Pancreas (tissue), 10 donors: ENCODE results near the gene XG. TPM values are rescaled to one million over a fixed set of nuclear protein-coding genes. Genes with fewer than 3 reads are reported as not detected.
"Not testable (repeated sequence)": the region's sequence is repeated elsewhere in the genome, so short reads cannot be mapped to it uniquely, and the experiment has no call there.

ENCODE experiments used
- ATAC-seq, 4 donors: fragments of 200-7000 bp; cut with Tn5 transposase; one replicate each; pipeline versions ENCODE4 v1.8.0 to v1.9.1; 2020; ENCODE audit warnings: mild to moderate bottlenecking in 4 of 4, moderate library complexity in 4 of 4
- DNase-seq, 6 donors: peaks; one replicate each; pipeline ENCODE4 v3.0.0-alpha.2; 2020
- FAIRE-seq: peaks from 2 replicates; lab custom pipeline; 2012; peaks lifted over from hg19 to GRCh38; lab: Jason Lieb, UNC
- H3K27ac ChIP-seq, 4 donors: fragments of 200-600 bp; sonication (generic); 1 replicate in 3 of 4; 2 replicates in 1 of 4; pipeline versions ENCODE4 v1.5.0 to v1.8.0; 2020
- H3K27me3 ChIP-seq, 4 donors: fragments of 200-600 bp; one replicate each; pipeline ENCODE4 v1.8.0; 2021
- H3K36me3 ChIP-seq, 3 donors: fragments of 200-600 bp; sonication (generic) in 1 of 3; one replicate each; pipeline versions ENCODE4 v1.5.0 to v1.8.0; 2020 to 2021
- H3K4me1 ChIP-seq, 3 donors: fragments of 200-600 bp; one replicate each; pipeline ENCODE4 v1.8.0; 2021
- H3K4me3 ChIP-seq, 4 donors: fragments of 200-600 bp; sonication (generic) in 2 of 4; one replicate each; pipeline versions ENCODE4 v1.5.0 to v1.8.0; 2020 to 2021
- H3K9me3 ChIP-seq, 4 donors: fragments of 200-600 bp; one replicate each; pipeline ENCODE4 v1.8.0; 2021
- CTCF ChIP-seq, 4 donors: fragments of 200-600 bp; sonication (generic) in 3 of 4; IDR thresholded peaks; one replicate each; pipeline versions ENCODE4 v1.5.0 to v1.8.0; 2021; ENCODE audit warnings: antibody characterized with exemption in 4 of 4
- WGBS, 2 donors: extraction: QIAGEN DNeasy Blood & Tissue Kit; methylation state at CpG; one replicate each; pipeline ENCODE4 v1.1.7; 2013; 5-methylcytosine and 5-hydroxymethylcytosine counted together
- intact Hi-C, 3 donors: fragments of 100-400 bp; cut with DNase I; formaldehyde crosslinking; loops; one replicate each; pipeline versions ENCODE4 v1.11.1 to v1.14.2; 2022
- polyA plus RNA-seq, 2 donors: library from polyadenylated mRNA; stranded (reverse); fragments of 200-250 nt; gene quantifications; one replicate each; pipeline ENCODE4 v1.2.3, GENCODE V29; 2013
- total RNA-seq, 6 donors: library from RNA; stranded (reverse); fragmentation: NEBNext Ultra II Directional in 4 of 6; extraction: Animal tissue kit (Norgen Biotek cat#: 25700) in 4 of 6; gene quantifications; one replicate each; pipeline versions ENCODE4 v1.2.1 to v1.2.4, GENCODE V29; 2021 to 2023
- donor health status: healthy with polysubstance abuse.
- donor health status: DM: no; HTN: no; CAD: no; lungs with moderate emphysema.
- donor health status: DM: no; HTN: no; CAD: no.
- donor health status: control.
- donor health status: control.
- donor health status: Bipolar disorder and iron deficiency.
- donor health status: DM: yes; HTN: yes; CAD: no.
- donor health status: DM: no; HTN: no; CAD: no.
- donor health status: DM: no; HTN: no; CAD: no.
- donor health status: DM: yes; HTN: yes; CAD: no.

The XG gene
- total and polyA plus RNA-seq, 8 donors: 0.11 to 0.38 (median 0.22) TPM; not detected in 4

GRCh38 chrX:2785538-2785937 lies 33.7 kb downstream of the XG start:
- intact Hi-C loops: no loop called here
- Histone ChIP-seq H3K4me3 (no peak overlapping the region), H3K9me3 (no peaks in the 10 kb centered on the region), H3K27me3 (no peaks in the 10 kb centered on the region), H3K36me3 (no peaks in the 10 kb centered on the region), H3K4me1 (peaks cover 0 to 5% (median 0%) of the 10 kb centered on the region in 3 donors), H3K27ac (no peak overlapping the region)
- 70 to 92% methylated on average over 4 of the region's 4 CpGs for WGBS, 2 donors
- TF ChIP-seq CTCF (IDR thresholded peaks at IDR 0.05): no peak
- no peak for FAIRE-seq
- DNase-seq: no peak
- no peak for ATAC-seq

GRCh38 chrX:2788980-2789379 lies 37.1 kb downstream of the XG start:
- ATAC-seq (no peak), FAIRE-seq (no peak), DNase-seq (no peak)
- intact Hi-C loops: no loop called here
- Histone ChIP-seq H3K4me3 (no peak overlapping the region), H3K27me3 (no peaks in the 10 kb centered on the region), H3K36me3 (no peaks in the 10 kb centered on the region), H3K27ac (no peak overlapping the region), H3K9me3 (no peaks in the 10 kb centered on the region), H3K4me1 (no peaks in the 10 kb centered on the region)
- TF ChIP-seq CTCF (IDR thresholded peaks at IDR 0.05): no peak
- 75 to 87% methylated on average over 4 of the region's 4 CpGs for WGBS, 2 donors

- Histone ChIP-seq H3K36me3 (no peaks in the 10 kb centered on the region), H3K4me3 (no peak overlapping the region), H3K27me3 (no peaks in the 10 kb centered on the region), H3K27ac (no peak overlapping the region), H3K9me3 (no peaks in the 10 kb centered on the region), H3K4me1 (no peaks in the 10 kb centered on the region)
- FAIRE-seq: no peak
- intact Hi-C loops: no loop called here
- no peak for ATAC-seq
- TF ChIP-seq CTCF (IDR thresholded peaks at IDR 0.05): no peak
- no peak for DNase-seq
- WGBS, 2 donors: 84 to 89% methylated on average over 3 of the region's 3 CpGs
These were observed 37.7 kb downstream of the XG start for GRCh38 chrX:2789569-2789968.

- no peaks in the 10 kb centered on the region for H3K36me3 ChIP-seq
- H3K27ac ChIP-seq: no peak overlapping the region
- no peaks in the 10 kb centered on the region for H3K4me1 ChIP-seq
- no peak for ATAC-seq
- H3K4me3 ChIP-seq: no peak overlapping the region
- no peaks in the 10 kb centered on the region for H3K9me3 ChIP-seq
- H3K27me3 ChIP-seq: no peaks in the 10 kb centered on the region
- intact Hi-C loops: no loop called here
- 59 to 74% methylated on average over 7 of the region's 7 CpGs for WGBS, 2 donors
- FAIRE-seq: no peak
- no peak for TF ChIP-seq CTCF (IDR thresholded peaks at IDR 0.05)
- no peak for DNase-seq
These were observed 41.9 kb downstream of the XG start for GRCh38 chrX:2793752-2794151.

GRCh38 chrX:2794336-2794735 lies 42.5 kb downstream of the XG start:
- H3K27ac ChIP-seq: no peak overlapping the region
- no peak for TF ChIP-seq CTCF (IDR thresholded peaks at IDR 0.05)
- intact Hi-C loops: no loop called here
- H3K27me3 ChIP-seq: no peaks in the 10 kb centered on the region
- 88 to 94% methylated on average over 19 of the region's 19 CpGs for WGBS, 2 donors
- FAIRE-seq (no peak), DNase-seq (no peak), ATAC-seq (no peak)
- H3K4me3 ChIP-seq: no peak overlapping the region
- H3K9me3 ChIP-seq: no peaks in the 10 kb centered on the region
- no peaks in the 10 kb centered on the region for H3K36me3 ChIP-seq
- H3K4me1 ChIP-seq: no peaks in the 10 kb centered on the region

- FAIRE-seq, H3K4me3 ChIP-seq, H3K27me3 ChIP-seq, H3K36me3 ChIP-seq, H3K9me3 ChIP-seq, intact Hi-C loops, H3K4me1 ChIP-seq, DNase-seq, H3K27ac ChIP-seq: not testable (repeated sequence)
- peak in 2 of 4 donors; percentile 18 to 20 for ATAC-seq
- whole genome bisulfite sequencing, 2 donors: 46 to 52% methylated on average over 15 of the region's 15 CpGs
These were observed 45.0 kb downstream of the XG start for GRCh38 chrX:2796808-2797207.
